22Rv1 (cell line): Measurements from ENCODE around the gene DDR2.

Source experiments
- ZFX ChIP-seq: fragments of 450-650 bp; IDR thresholded peaks from 2 replicates; pipeline ENCODE4 v1.6.1; 2017; ENCODE audit warnings: antibody characterized with exemption, borderline replicate concordance
- TF ChIP-seq, protein P1 (sequence below): fragments of 450-650 bp; IDR thresholded peaks from 2 replicates; pipeline ENCODE4 v1.5.1; 2017; ENCODE audit warnings: mild to moderate bottlenecking

DNA sequence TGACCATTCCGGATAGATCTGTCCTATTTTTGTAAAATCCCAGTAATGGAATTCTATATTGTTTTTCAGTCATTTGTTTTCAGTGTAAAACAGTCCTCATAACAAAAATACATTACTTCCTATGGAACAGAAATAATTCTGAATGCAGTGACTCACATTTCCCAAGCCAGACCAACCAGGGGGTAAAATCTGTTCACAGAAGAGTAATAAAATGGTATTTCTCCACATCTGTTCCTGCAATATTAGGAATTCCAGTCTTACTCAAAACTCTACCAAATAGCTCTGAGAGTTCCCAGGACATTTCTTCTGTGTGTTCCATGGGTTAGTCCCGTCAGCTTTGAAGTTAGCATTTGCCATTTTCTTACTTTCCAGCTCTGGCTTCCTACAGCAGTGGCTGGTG is 2.6 kb upstream of the DDR2 start:
- TF ChIP-seq, protein P1, sequence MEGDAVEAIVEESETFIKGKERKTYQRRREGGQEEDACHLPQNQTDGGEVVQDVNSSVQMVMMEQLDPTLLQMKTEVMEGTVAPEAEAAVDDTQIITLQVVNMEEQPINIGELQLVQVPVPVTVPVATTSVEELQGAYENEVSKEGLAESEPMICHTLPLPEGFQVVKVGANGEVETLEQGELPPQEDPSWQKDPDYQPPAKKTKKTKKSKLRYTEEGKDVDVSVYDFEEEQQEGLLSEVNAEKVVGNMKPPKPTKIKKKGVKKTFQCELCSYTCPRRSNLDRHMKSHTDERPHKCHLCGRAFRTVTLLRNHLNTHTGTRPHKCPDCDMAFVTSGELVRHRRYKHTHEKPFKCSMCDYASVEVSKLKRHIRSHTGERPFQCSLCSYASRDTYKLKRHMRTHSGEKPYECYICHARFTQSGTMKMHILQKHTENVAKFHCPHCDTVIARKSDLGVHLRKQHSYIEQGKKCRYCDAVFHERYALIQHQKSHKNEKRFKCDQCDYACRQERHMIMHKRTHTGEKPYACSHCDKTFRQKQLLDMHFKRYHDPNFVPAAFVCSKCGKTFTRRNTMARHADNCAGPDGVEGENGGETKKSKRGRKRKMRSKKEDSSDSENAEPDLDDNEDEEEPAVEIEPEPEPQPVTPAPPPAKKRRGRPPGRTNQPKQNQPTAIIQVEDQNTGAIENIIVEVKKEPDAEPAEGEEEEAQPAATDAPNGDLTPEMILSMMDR: no peak
- TF ChIP-seq ZFX: no peak
